Measurements from ENCODE around the gene C1QL4. TPM values are rescaled to one million over a fixed set of nuclear protein-coding genes. Genes with fewer than 3 reads are reported as not detected.

Gene C1QL4
- total RNA-seq, 4 donors from 2014 or later, result not detected

GRCh38 chr12:49330631-49331379 lies 6.2 kb downstream of the C1QL4 start:
- Histone ChIP-seq H3K4me1 (peaks cover 0 to 11% (median 0%) of the 10 kb centered on the region in 4 donors), H3K9me3 (no peaks in the 10 kb centered on the region), H3K4me3 (no peak overlapping the region), H3K27me3 (peaks cover 0 to 17% of the 10 kb centered on the region in 2 donors), H3K27ac (no peak overlapping the region), H3K36me3 (no peaks in the 10 kb centered on the region)
- TF ChIP-seq POLR2A (IDR thresholded peaks at IDR 0.05) (no peak), CTCF (IDR thresholded peaks at IDR 0.05) (no peak)
- DNase-seq, result no peak

DNA sequence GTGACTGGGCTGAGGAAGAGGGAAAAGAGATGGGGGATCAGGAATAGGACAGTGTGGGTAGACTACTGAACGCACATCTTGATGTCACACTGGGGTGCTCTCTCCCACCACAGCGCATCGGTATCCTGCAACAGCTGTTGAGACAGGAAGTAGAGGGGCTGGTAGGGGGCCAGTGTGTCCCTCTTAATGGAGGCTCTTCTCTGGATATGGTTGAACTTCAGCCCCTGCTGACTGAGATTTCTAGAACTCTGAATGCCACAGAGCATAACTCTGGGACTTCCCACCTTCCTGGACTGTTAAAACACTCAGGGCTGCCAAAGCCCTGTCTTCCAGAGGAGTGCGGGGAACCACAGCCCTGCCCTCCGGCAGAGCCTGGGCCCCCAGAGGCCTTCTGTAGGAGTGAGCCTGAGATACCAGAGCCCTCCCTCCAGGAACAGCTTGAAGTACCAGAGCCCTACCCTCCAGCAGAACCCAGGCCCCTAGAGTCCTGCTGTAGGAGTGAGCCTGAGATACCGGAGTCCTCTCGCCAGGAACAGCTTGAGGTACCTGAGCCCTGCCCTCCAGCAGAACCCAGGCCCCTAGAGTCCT lies 6.9 kb downstream of the C1QL4 start:
- Histone ChIP-seq H3K9me3 (no peaks in the 10 kb centered on the region), H3K27me3 (peaks cover 0 to 10% of the 10 kb centered on the region in 2 donors), H3K4me3 (no peak overlapping the region), H3K36me3 (no peaks in the 10 kb centered on the region), H3K4me1 (peaks cover 0 to 11% (median 0%) of the 10 kb centered on the region in 4 donors), H3K27ac (no peak overlapping the region)
- TF ChIP-seq CTCF (IDR thresholded peaks at IDR 0.05) (no peak), POLR2A (IDR thresholded peaks at IDR 0.05) (no peak)
- DNase-seq, result no peak

DNA sequence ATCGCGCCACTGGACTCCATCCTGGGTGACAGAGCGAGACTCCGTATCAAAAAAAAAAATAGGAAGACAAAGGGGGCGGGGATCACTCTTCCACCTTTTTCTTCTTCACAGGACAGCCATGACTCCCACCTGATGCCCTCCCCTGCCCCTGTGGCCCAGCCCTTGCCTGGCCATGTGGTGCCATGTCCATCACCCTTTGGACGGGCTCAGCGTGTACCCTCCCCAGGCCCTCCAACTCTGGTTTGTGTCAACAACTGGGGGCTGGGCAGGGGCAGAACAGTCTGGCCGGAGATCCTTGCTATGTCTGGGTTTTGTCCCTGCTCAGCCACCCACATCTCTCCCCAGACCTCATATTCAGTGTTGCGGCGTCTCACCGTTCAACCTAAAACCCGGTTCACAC lies 8.2 kb downstream of the C1QL4 start:
- Histone ChIP-seq H3K36me3 (no peaks in the 10 kb centered on the region), H3K4me1 (peaks cover 0 to 14% (median 0%) of the 10 kb centered on the region in 4 donors), H3K27ac (no peak overlapping the region), H3K27me3 (peaks cover 0 to 3% of the 10 kb centered on the region in 2 donors), H3K9me3 (no peaks in the 10 kb centered on the region), H3K4me3 (no peak overlapping the region)
- DNase-seq, result no peak
- TF ChIP-seq CTCF (IDR thresholded peaks at IDR 0.05), result no peak

GRCh38 chr12:49327887-49328286 lies 9.1 kb downstream of the C1QL4 start:
- Histone ChIP-seq H3K27ac (no peak overlapping the region), H3K9me3 (no peaks in the 10 kb centered on the region)
- TF ChIP-seq POLR2A (IDR thresholded peaks at IDR 0.05) (no peak), CTCF (IDR thresholded peaks at IDR 0.05) (no peak)

GRCh38 chr12:49327368-49327767 lies 9.6 kb downstream of the C1QL4 start:
- no peak overlapping the region for H3K4me3 ChIP-seq
- no peak for TF ChIP-seq POLR2A (IDR thresholded peaks at IDR 0.05)
- TF ChIP-seq CTCF (IDR thresholded peaks at IDR 0.05), result no peak
- H3K27me3 ChIP-seq, result no peaks in the 10 kb centered on the region
- peaks cover 0 to 22% (median 2%) of the 10 kb centered on the region in 4 donors for H3K4me1 ChIP-seq
- no peak overlapping the region for H3K27ac ChIP-seq
- H3K36me3 ChIP-seq, result no peaks in the 10 kb centered on the region
- no peak for DNase-seq
- no peaks in the 10 kb centered on the region for H3K9me3 ChIP-seq

More at GRCh38 chr12:49327887-49328286, 9.1 kb downstream of the C1QL4 start:
- DNase-seq, result no peak
- Histone ChIP-seq H3K27me3 (peaks cover 0 to under 1% of the 10 kb centered on the region in 2 donors), H3K4me1 (peaks cover 0 to 21% (median 2%) of the 10 kb centered on the region in 4 donors), H3K4me3 (no peak overlapping the region), H3K36me3 (no peaks in the 10 kb centered on the region)

Measured in Peyer's patch (tissue), 4 donors.